ENCODE data around the gene CASP5.
"Not testable (repeated sequence)": the region's sequence is repeated elsewhere in the genome, so short reads cannot be mapped to it uniquely, and the experiment has no call there.

CASP5 gene

GRCh38 chr11:105046898-105047579 lies 24.1 kb upstream of the CASP5 start:
- TF ChIP-seq, protein P1, sequence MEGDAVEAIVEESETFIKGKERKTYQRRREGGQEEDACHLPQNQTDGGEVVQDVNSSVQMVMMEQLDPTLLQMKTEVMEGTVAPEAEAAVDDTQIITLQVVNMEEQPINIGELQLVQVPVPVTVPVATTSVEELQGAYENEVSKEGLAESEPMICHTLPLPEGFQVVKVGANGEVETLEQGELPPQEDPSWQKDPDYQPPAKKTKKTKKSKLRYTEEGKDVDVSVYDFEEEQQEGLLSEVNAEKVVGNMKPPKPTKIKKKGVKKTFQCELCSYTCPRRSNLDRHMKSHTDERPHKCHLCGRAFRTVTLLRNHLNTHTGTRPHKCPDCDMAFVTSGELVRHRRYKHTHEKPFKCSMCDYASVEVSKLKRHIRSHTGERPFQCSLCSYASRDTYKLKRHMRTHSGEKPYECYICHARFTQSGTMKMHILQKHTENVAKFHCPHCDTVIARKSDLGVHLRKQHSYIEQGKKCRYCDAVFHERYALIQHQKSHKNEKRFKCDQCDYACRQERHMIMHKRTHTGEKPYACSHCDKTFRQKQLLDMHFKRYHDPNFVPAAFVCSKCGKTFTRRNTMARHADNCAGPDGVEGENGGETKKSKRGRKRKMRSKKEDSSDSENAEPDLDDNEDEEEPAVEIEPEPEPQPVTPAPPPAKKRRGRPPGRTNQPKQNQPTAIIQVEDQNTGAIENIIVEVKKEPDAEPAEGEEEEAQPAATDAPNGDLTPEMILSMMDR (IDR thresholded peaks at IDR 0.05; ENCODE audit: low read depth, low read length, missing control alignments): no peak
- Histone ChIP-seq H3K27ac (peak overlapping the region; percentile 75), H3K27me3 (replicated peaks) (no peaks in the 10 kb centered on the region), H3K36me3 (replicated peaks) (no peaks in the 10 kb centered on the region), H3K4me3 (ENCODE audit: low read depth, low read length) (no peak overlapping the region)
- in situ Hi-C loops (cut with HindIII; ENCODE audit: low pct_ligation_motif_present, low sequenced_read_pairs): no loop called here
- peak; percentile 94 for DNase-seq

DNA sequence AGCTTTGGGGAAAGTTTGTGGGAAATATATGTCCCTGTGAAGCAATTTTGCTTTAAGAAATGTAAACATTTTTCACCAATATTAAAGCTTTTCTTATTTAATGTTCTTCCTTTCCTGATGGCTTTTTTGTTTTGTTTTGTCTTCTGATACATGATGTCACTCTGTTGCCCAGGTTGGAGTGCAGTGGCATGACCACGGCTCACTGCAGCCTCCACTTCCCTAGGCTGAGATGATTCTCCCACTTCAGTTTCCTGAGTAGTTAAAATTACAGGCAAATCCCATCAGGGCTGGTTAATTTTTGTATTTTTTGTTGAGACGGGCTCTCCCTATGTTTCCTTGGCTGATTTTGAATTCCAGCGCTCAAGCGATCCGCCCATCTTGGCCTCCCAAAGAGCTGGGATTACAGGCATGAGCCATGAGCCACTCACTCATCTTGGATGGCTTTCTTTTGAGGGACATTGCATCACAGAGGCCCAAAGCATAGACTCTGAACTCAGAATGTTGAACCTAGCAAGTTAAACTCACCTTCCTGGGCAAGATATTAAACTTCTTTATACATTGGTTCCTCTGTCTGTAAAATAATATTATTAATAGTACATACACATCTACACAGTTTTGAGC lies 22.8 kb upstream of the CASP5 start:
- in situ Hi-C loops (cut with HindIII; ENCODE audit: low pct_ligation_motif_present, low sequenced_read_pairs): no loop called here
- DNase-seq: no peak
- Histone ChIP-seq H3K36me3 (replicated peaks) (no peaks in the 10 kb centered on the region), H3K4me3 (ENCODE audit: low read depth, low read length) (no peak overlapping the region), H3K27ac (peak overlapping the region; percentile 35), H3K27me3 (replicated peaks) (no peaks in the 10 kb centered on the region)
- TF ChIP-seq, protein P1 (IDR thresholded peaks at IDR 0.05; ENCODE audit: low read depth, low read length, missing control alignments): no peak

DNA sequence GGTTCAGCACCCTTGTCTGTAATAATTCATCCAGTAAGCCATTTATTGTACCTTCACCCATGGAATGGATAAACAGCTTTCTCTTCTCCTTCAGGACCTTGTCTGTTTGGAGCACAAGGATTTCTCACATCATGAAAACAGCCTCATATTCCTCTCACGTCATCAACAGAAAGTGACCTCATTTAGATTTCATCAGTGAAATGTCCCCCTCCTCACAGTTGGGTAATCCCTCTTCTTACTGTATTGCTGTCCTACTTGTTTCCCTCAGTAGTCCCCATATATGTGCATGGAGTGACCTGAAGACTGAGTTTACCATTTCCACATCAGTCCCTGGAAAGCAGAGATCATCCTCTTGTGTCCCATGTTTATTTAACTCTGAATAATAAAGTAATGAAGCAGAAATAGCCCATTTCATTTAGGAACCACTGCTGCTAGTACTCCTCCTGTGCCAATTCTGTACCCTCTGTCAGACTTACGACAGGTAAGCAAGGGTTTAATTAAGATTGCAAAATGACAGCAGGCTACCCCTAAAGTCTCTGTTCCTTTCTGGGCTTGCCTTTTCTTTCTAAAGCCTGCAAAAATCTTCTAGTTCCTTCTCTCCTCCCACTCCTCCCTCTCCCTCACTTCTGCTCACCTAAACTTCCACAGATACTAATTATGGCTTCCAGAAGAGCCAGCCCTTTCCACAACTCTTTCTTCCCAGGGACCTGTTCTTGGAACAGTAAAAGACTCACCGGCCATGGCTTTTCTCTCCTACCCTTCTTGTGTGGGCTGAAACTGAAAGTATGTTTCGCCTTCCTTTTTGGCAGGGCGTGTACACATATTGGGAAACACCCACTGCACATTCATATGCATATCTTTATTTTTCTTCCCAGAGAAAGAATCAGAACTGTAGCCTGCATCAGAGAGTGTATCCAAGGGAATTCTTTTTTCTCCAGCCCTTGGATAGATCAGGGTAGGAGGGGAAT lies 21.9 kb upstream of the CASP5 start, which contains the start of gene CARD16:
Gene CARD16 (minus strand): TSS at position 779 of the 968 bp plus-strand sequence. CDS start 38 bp downstream, at position 741.
- peak within 1 kb of the TSS; percentile 36 for H3K27ac ChIP-seq
- H3K36me3 ChIP-seq (replicated peaks); in situ Hi-C loops (cut with HindIII; ENCODE audit: low pct_ligation_motif_present, low sequenced_read_pairs); H3K4me3 ChIP-seq (ENCODE audit: low read depth, low read length); H3K27me3 ChIP-seq (replicated peaks): not testable (repeated sequence)
- DNase-seq: peak; percentile 65

DNA sequence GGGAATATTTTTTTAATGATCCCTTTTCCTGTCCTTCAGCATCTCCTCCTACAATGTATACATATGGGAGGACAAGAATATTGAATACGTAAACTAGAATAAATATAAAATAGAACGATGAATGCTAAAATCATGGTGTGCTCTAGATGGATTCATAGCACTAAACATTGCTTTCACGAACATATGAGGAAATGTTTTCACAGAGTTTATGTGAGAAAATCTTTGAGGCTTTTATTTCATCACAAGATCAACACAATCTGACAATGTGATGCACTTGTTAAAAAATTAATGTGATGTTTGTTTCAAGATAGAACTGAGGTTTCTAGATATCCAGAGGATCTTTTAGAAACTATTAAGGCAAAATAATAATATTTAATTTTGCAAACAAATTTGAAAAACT lies 19.2 kb upstream of the CASP5 start:
- TF ChIP-seq, protein P1 (IDR thresholded peaks at IDR 0.05; ENCODE audit: low read depth, low read length, missing control alignments): no peak
- Histone ChIP-seq H3K4me3 (ENCODE audit: low read depth, low read length) (no peak overlapping the region), H3K27ac (no peak overlapping the region), H3K27me3 (replicated peaks) (no peaks in the 10 kb centered on the region), H3K36me3 (replicated peaks) (no peaks in the 10 kb centered on the region)
- DNase-seq: no peak
- in situ Hi-C loops (cut with HindIII; ENCODE audit: low pct_ligation_motif_present, low sequenced_read_pairs): no loop called here

DNA sequence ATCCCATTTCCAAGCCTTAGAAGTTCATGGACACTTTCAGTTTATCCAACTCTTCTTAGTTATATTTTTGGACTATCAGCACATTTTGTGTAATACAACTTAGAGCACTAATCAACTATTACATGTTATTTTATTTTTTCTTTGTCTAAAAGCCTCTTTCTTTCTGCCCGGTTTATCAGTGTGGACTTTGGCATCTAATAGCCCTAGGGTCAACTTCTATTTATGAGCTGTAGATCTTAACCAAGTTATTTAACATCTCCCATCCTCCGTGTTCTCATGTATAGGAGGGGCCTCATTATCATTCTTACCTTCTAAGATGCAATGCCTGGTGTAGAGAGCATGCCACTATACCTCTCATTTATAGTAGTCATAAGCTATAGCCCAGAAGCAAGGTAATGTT lies 17.7 kb upstream of the CASP5 start:
- no peak overlapping the region for H3K4me3 ChIP-seq (ENCODE audit: low read depth, low read length)
- H3K27me3 ChIP-seq (replicated peaks): no peaks in the 10 kb centered on the region
- TF ChIP-seq, protein P1 (IDR thresholded peaks at IDR 0.05; ENCODE audit: low read depth, low read length, missing control alignments): no peak
- DNase-seq: no peak
- in situ Hi-C loops (cut with HindIII; ENCODE audit: low pct_ligation_motif_present, low sequenced_read_pairs): no loop called here
- H3K27ac ChIP-seq: no peak overlapping the region
- no peaks in the 10 kb centered on the region for H3K36me3 ChIP-seq (replicated peaks)
